ENCODE data around the gene SOCS6. TPM values are rescaled to one million over a fixed set of nuclear protein-coding genes. Genes with fewer than 3 reads are reported as not detected.
A peak's percentile ranks its signal among the peaks of the same experiment; 100 is the strongest.

The SOCS6 gene
- total RNA-seq, 1 donor, result 36.7 TPM

- TF ChIP-seq, protein P1, sequence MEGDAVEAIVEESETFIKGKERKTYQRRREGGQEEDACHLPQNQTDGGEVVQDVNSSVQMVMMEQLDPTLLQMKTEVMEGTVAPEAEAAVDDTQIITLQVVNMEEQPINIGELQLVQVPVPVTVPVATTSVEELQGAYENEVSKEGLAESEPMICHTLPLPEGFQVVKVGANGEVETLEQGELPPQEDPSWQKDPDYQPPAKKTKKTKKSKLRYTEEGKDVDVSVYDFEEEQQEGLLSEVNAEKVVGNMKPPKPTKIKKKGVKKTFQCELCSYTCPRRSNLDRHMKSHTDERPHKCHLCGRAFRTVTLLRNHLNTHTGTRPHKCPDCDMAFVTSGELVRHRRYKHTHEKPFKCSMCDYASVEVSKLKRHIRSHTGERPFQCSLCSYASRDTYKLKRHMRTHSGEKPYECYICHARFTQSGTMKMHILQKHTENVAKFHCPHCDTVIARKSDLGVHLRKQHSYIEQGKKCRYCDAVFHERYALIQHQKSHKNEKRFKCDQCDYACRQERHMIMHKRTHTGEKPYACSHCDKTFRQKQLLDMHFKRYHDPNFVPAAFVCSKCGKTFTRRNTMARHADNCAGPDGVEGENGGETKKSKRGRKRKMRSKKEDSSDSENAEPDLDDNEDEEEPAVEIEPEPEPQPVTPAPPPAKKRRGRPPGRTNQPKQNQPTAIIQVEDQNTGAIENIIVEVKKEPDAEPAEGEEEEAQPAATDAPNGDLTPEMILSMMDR (IDR thresholded peaks at IDR 0.05; ENCODE audit: insufficient read depth, low read length), result no peak
- peak overlapping the region; percentile 86 for H3K4me3 ChIP-seq (ENCODE audit: low read depth, low read length)
- DNase-seq (ENCODE audit: low read depth), result peak; percentile 38
Measured at GRCh38 chr18:70289351-70290312, 787 bp downstream of the SOCS6 start.

DNA sequence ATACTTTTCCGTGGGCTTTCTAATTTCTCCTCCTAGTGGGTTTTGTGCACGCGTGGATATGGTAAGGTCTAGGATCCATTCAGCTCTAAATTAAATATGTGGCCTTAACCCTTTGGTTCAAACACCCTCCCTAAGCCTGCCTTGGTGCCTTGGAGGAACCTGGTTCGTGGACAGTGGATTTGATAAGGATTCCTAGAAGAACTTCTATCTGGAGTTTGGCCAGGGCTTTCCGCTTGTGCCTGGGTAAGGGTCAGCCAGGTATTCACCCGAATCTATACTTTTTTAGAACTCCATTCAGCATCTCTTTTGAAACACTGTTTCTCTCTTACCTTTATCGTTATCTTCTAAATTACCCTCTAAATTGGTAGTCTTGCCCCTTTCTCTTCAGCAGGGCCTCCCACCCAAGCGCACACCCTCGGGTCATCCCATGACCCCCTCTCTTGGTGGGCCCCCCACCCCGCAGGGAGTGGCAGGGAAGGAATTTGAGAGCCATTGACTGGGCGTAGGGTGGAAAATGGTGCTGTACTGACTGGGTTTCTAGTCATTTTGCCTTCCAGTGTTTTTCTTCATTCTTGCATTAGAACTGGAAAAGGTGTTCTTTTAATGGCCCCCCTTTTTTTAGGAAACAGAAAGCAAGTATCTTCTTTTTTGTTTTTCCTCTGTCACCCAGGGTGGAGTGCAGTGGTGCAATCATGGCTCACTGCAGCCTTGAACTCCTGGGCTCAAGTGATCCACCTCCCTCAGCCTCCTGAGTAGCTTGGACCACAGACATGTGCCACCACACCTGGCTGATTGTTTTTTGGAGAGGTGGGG, 1.8 kb downstream of the SOCS6 start:
- H3K4me3 ChIP-seq (ENCODE audit: low read depth, low read length), result peak overlapping the region; percentile 86
- no peak for DNase-seq (ENCODE audit: low read depth)
- TF ChIP-seq, protein P1 (IDR thresholded peaks at IDR 0.05; ENCODE audit: insufficient read depth, low read length), result no peak

- no peak for DNase-seq (ENCODE audit: low read depth)
- TF ChIP-seq, protein P1 (IDR thresholded peaks at IDR 0.05; ENCODE audit: insufficient read depth, low read length), result no peak
- H3K4me3 ChIP-seq (ENCODE audit: low read depth, low read length), result peak overlapping the region; percentile 86
Measured at GRCh38 chr18:70291295-70291574, 2.4 kb downstream of the SOCS6 start.

DNA sequence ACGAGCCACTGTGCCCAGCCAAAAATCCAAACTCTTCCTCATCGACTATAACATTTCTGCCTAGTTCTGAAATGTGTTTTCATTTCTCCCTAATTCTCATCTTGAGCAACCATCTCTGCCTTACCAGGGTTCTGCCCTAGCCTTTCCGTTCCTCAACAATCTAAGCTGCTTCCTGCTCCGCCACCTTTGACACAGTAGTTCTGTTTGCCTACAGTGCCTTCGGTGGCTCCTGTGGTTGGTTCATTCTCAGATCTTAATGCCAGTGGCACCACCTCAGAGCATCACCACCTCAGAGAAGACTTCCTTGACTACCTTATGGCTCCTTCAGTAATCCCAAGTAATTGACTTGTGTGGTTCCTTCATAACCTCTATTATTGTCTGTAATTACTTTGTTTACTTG, 3.8 kb downstream of the SOCS6 start:
- TF ChIP-seq, protein P1 (IDR thresholded peaks at IDR 0.05; ENCODE audit: insufficient read depth, low read length), result no peak
- no peak for DNase-seq (ENCODE audit: low read depth)
- no peak overlapping the region for H3K4me3 ChIP-seq (ENCODE audit: low read depth, low read length)

GRCh38 chr18:70293166-70293565, 4.3 kb downstream of the SOCS6 start:
- TF ChIP-seq, protein P1 (IDR thresholded peaks at IDR 0.05; ENCODE audit: insufficient read depth, low read length), result no peak
- no peak overlapping the region for H3K4me3 ChIP-seq (ENCODE audit: low read depth, low read length)
- no peak for DNase-seq (ENCODE audit: low read depth)

DNA sequence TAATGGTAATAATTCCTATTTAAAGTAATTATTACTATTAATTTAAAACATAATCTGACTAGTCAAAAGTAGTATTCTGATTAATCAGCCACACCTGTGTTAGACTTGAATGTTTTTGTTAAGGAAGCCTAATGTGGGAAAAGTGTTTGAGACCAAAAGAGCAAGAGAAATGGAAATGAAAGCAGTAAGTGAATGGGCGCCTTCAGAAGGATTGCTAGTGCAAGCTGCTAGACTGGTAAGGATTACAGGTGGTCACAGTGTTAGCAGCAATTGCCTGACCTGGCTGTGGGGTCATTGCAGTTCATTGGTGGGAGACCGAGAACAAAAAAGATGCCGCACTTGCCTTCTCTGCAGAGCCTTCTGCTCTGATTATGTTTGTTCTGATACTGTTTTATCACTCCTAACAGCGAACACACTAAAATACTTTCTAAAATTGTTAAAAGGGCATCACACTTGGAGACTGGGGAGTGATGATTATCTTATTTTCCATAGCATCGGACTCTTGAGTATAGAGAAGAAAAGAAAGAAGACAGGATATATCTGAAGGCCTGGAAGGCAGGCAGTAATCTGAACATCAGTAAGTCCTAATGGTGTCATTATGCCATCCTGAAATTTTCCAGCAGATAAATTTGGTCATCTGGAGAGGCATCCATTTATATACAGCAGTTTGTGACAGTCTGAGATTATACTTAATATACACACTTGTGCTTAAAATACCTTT, 5.8 kb downstream of the SOCS6 start:
- TF ChIP-seq, protein P1 (IDR thresholded peaks at IDR 0.05; ENCODE audit: insufficient read depth, low read length), result no peak
- H3K4me3 ChIP-seq (ENCODE audit: low read depth, low read length), result no peak overlapping the region
- no peak for DNase-seq (ENCODE audit: low read depth)
